Neural progenitor cell (in vitro differentiated cells): ENCODE results near the gene TPCN2. TPM values are rescaled to one million over a fixed set of nuclear protein-coding genes. Genes with fewer than 3 reads are reported as not detected.
A peak's percentile ranks its signal among the peaks of the same experiment; 100 is the strongest.

Experiments used
- DNase-seq: peaks from one replicate; pipeline ENCODE4 v3.0.0-alpha.2; 2016; ENCODE audit warnings: low spot score
- H2AFZ ChIP-seq: fragments of 200-600 bp; sonication (generic); replicated peaks from 2 replicates; pipeline ENCODE4 v1.6.1; 2016; ENCODE audit warnings: antibody characterized with exemption
- H3F3A ChIP-seq: fragments of 200-600 bp; sonication (generic); 2 replicates; pipeline ENCODE4 v1.6.1; 2016; ENCODE audit warnings: antibody characterized with exemption, low read depth
- H3K27ac ChIP-seq: fragments of 200-600 bp; sonication (generic); 2 replicates; pipeline ENCODE4 v1.5.1; 2016; ENCODE audit warnings: mild to moderate bottlenecking
- H3K27me3 ChIP-seq: fragments of 200-600 bp; sonication (generic); 2 replicates; pipeline ENCODE4 v1.6.1; 2016; ENCODE audit warnings: mild to moderate bottlenecking, moderate library complexity
- H3K36me3 ChIP-seq: fragments of 200-600 bp; sonication (generic); 2 replicates; pipeline ENCODE4 v1.5.1; 2016
- H3K4me1 ChIP-seq: fragments of 200-600 bp; sonication (generic); 2 replicates; pipeline ENCODE4 v1.6.1; 2016; ENCODE audit warnings: mixed run types
- H3K4me2 ChIP-seq: fragments of 200-600 bp; sonication (generic); 2 replicates; pipeline ENCODE4 v1.6.1; 2016
- H3K4me3 ChIP-seq: fragments of 200-600 bp; sonication (generic); 2 replicates; pipeline ENCODE4 v1.5.1; 2016
- H3K79me2 ChIP-seq: fragments of 200-600 bp; sonication (generic); 2 replicates; pipeline ENCODE4 v1.6.1; 2016; ENCODE audit warnings: low read depth
- H3K9ac ChIP-seq: fragments of 200-600 bp; sonication (generic); 2 replicates; pipeline ENCODE4 v1.6.1; 2016
- H3K9me3 ChIP-seq: fragments of 200-600 bp; sonication (generic); 2 replicates; pipeline ENCODE4 v1.5.1; 2016; ENCODE audit warnings: low read depth
- H4K20me1 ChIP-seq: fragments of 200-600 bp; sonication (generic); 2 replicates; pipeline ENCODE4 v1.6.1; 2016; ENCODE audit warnings: low read depth
- H3K27ac Mint-ChIP-seq: 3 replicates; pipeline ENCODE4 v1.8.0; 2021; ENCODE audit warnings: mixed read lengths
- H3K27me3 Mint-ChIP-seq: 2 replicates; pipeline ENCODE4 v1.8.0; 2022; ENCODE audit warnings: low read depth, mild to moderate bottlenecking, inconsistent platforms, moderate library complexity, mixed read lengths; ENCODE audit not compliant: insufficient read depth
- H3K36me3 Mint-ChIP-seq: 3 replicates; pipeline ENCODE4 v1.8.0; 2021; ENCODE audit warnings: mixed read lengths
- H3K4me1 Mint-ChIP-seq: 3 replicates; pipeline ENCODE4 v1.8.0; 2021; ENCODE audit warnings: mixed read lengths
- H3K4me3 Mint-ChIP-seq: 3 replicates; pipeline ENCODE4 v1.8.0; 2021; ENCODE audit warnings: mild to moderate bottlenecking, moderate library complexity, mixed read lengths
- H3K9me3 Mint-ChIP-seq: 3 replicates; pipeline ENCODE4 v1.8.0; 2020; ENCODE audit warnings: mixed read lengths
- CTCF ChIP-seq: fragments of 200-600 bp; sonication (generic); IDR thresholded peaks from 2 replicates; pipeline ENCODE4 v1.5.1; 2017; ENCODE audit warnings: antibody characterized with exemption, mild to moderate bottlenecking
- EZH2 ChIP-seq: fragments of 200-600 bp; sonication (generic); IDR thresholded peaks from 2 replicates; pipeline ENCODE4 v1.6.1; 2017; ENCODE audit warnings: antibody characterized with exemption, mild to moderate bottlenecking, moderate library complexity
- EZH2phosphoT487 ChIP-seq: fragments of 200-600 bp; sonication (generic); IDR thresholded peaks from 2 replicates; pipeline ENCODE4 v1.6.1; 2017; ENCODE audit warnings: antibody characterized with exemption
- total RNA-seq: library from RNA; depleted of rRNA; stranded (reverse); fragments of >200 nt; gene quantifications from 2 replicates; pipeline ENCODE4 v1.2.3, GENCODE V29; 2015; ENCODE audit warnings: low replicate concordance

The TPCN2 gene
- total RNA-seq, 1 donor from 2014 or later: 7.2 TPM

- Mint-ChIP-seq H3K4me1 (peaks cover 23% of the 10 kb centered on the region), H3K4me3 (no peak overlapping the region), H3K27ac (no peak overlapping the region), H3K36me3 (no peaks in the 10 kb centered on the region), H3K9me3 (peaks cover 17% of the 10 kb centered on the region), H3K27me3 (peaks cover 9% of the 10 kb centered on the region)
- no peak overlapping the region for H3K9ac ChIP-seq
- no peaks in the 10 kb centered on the region for H4K20me1 ChIP-seq
- H3K27ac ChIP-seq: no peak overlapping the region
- TF ChIP-seq EZH2phosphoT487: no peak
- TF ChIP-seq CTCF: no peak
- no peak for TF ChIP-seq EZH2
- DNase-seq: no peak
- no peaks in the 10 kb centered on the region for H3K36me3 ChIP-seq
- H3K4me3 ChIP-seq: no peak overlapping the region
- H3K79me2 ChIP-seq: no peaks in the 10 kb centered on the region
- no peak overlapping the region for H3K4me2 ChIP-seq
- H3K27me3 ChIP-seq: no peaks in the 10 kb centered on the region
- H2AFZ ChIP-seq: no peak overlapping the region
- H3K9me3 ChIP-seq: no peaks in the 10 kb centered on the region
- H3K4me1 ChIP-seq: no peaks in the 10 kb centered on the region
- no peaks in the 10 kb centered on the region for H3F3A ChIP-seq
These were observed 63.2 kb downstream of the TPCN2 start for GRCh38 chr11:69111624-69112542.

- no peaks in the 10 kb centered on the region for H3K79me2 ChIP-seq
- H3K36me3 Mint-ChIP-seq: no peaks in the 10 kb centered on the region
- H3K27ac ChIP-seq: no peak overlapping the region
These were observed 64.5 kb downstream of the TPCN2 start for GRCh38 chr11:69113226-69113625.

GRCh38 chr11:69113646-69114340 lies 65.1 kb downstream of the TPCN2 start:
- H3K4me3 ChIP-seq: no peak overlapping the region
- peaks cover 27% of the 10 kb centered on the region for H3K4me1 Mint-ChIP-seq
- no peaks in the 10 kb centered on the region for H3F3A ChIP-seq
- no peaks in the 10 kb centered on the region for H3K9me3 ChIP-seq
- H3K27me3 Mint-ChIP-seq: peaks cover 9% of the 10 kb centered on the region
- no peak overlapping the region for H3K9ac ChIP-seq
- no peak overlapping the region for H3K27ac ChIP-seq
- no peak for DNase-seq
- peak overlapping the region; percentile 67 for H3K27ac Mint-ChIP-seq
- H3K36me3 ChIP-seq: no peaks in the 10 kb centered on the region
- no peak for TF ChIP-seq CTCF
- TF ChIP-seq EZH2phosphoT487: no peak
- TF ChIP-seq EZH2: no peak
- peaks cover 17% of the 10 kb centered on the region for H3K9me3 Mint-ChIP-seq
- H3K36me3 Mint-ChIP-seq: no peaks in the 10 kb centered on the region
- no peak overlapping the region for H3K4me3 Mint-ChIP-seq
- H3K27me3 ChIP-seq: no peaks in the 10 kb centered on the region
- H3K79me2 ChIP-seq: no peaks in the 10 kb centered on the region
- no peaks in the 10 kb centered on the region for H3K4me1 ChIP-seq
- H2AFZ ChIP-seq: no peak overlapping the region
- no peak overlapping the region for H3K4me2 ChIP-seq
- no peaks in the 10 kb centered on the region for H4K20me1 ChIP-seq

More at GRCh38 chr11:69113226-69113625, 64.5 kb downstream of the TPCN2 start:
- no peak overlapping the region for H2AFZ ChIP-seq
- no peak overlapping the region for H3K4me3 ChIP-seq
- H3K27me3 Mint-ChIP-seq: peaks cover 9% of the 10 kb centered on the region
- no peak for DNase-seq
- H3F3A ChIP-seq: no peaks in the 10 kb centered on the region
- H3K4me1 Mint-ChIP-seq: peaks cover 27% of the 10 kb centered on the region
- TF ChIP-seq CTCF: no peak
- H3K9ac ChIP-seq: no peak overlapping the region
- H3K9me3 ChIP-seq: no peaks in the 10 kb centered on the region
- H3K27me3 ChIP-seq: no peaks in the 10 kb centered on the region
- no peak overlapping the region for H3K4me2 ChIP-seq
- no peak overlapping the region for H3K27ac Mint-ChIP-seq
- H3K36me3 ChIP-seq: no peaks in the 10 kb centered on the region
- H3K4me3 Mint-ChIP-seq: no peak overlapping the region
- H3K4me1 ChIP-seq: no peaks in the 10 kb centered on the region
- H3K9me3 Mint-ChIP-seq: peaks cover 17% of the 10 kb centered on the region
- no peaks in the 10 kb centered on the region for H4K20me1 ChIP-seq
